Measurements from ENCODE around the gene GDF2.

GRCh38 chr10:47299611-47300428 is 22.4 kb upstream of the GDF2 start, which contains the start of gene GDF10:
- no peak for TF ChIP-seq CTCF (IDR thresholded peaks at IDR 0.05)
- TF ChIP-seq POLR2A (IDR thresholded peaks at IDR 0.05), result no peak

Data from thyroid gland (tissue), 4 donors.